GM21529 (cell line): ENCODE measurements around the gene BTBD7.
A peak's percentile ranks its signal among the peaks of the same experiment; 100 is the strongest.
"Not testable (repeated sequence)": the region's sequence is repeated elsewhere in the genome, so short reads cannot be mapped to it uniquely, and the experiment has no call there.

Experiments
- ATAC-seq: cut with Tn5 transposase; IDR thresholded peaks from one replicate; pipeline ENCODE4 v1.9.1; 2021; ENCODE audit not compliant: unreplicated experiment

Gene BTBD7

DNA sequence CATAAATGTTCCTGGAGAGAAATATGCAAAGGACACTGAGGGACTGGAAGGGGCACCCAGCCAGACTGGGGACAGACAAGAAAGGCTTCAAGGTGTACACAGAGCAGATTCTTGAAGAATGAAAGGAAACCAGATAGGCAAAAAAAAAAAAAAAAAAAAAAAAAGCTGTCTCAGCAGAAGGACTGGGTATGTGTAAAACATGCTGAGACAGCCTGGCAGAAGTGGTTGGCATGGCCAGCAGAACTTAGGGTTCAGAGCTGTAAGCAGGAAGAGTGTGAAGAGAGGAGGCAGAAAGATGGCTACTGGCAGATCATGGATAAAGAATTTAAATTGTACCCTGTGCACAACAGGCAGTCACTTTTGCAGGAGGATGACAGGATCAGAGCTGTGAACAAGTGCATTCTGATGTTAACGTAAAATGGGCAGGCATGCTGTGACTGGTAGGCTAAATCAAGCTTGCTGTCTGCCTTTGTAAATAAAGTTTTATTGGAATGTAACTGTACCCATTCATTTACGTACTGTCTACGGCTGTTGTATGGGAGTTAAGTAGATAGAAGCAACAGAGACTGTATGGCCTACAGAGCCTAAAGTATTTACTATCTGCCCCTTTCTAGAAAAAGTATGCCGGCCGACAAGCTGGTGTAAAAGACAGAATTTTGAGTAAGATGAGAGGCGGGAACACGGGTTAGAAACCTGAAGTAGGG, 83.6 kb downstream of the BTBD7 start:
- no peak for ATAC-seq

DNA sequence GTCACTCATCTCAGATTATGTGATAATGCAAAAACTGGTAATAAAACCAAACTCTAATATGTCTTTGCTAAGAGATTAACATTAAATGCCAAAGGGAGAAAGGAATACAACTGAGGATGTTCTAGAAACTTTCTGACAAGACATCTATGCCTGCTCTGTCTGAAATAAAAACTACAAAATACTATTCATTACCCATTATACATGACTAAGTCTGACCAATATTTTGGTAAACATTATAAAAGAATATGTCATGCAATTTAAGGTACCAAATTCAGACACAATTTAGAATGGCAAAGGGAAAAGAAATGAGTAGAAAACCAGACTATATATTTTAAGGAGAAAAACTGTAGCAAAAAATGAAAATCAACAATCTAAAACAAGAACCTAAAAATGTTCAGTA, 86.3 kb downstream of the BTBD7 start:
- ATAC-seq, result no peak

DNA sequence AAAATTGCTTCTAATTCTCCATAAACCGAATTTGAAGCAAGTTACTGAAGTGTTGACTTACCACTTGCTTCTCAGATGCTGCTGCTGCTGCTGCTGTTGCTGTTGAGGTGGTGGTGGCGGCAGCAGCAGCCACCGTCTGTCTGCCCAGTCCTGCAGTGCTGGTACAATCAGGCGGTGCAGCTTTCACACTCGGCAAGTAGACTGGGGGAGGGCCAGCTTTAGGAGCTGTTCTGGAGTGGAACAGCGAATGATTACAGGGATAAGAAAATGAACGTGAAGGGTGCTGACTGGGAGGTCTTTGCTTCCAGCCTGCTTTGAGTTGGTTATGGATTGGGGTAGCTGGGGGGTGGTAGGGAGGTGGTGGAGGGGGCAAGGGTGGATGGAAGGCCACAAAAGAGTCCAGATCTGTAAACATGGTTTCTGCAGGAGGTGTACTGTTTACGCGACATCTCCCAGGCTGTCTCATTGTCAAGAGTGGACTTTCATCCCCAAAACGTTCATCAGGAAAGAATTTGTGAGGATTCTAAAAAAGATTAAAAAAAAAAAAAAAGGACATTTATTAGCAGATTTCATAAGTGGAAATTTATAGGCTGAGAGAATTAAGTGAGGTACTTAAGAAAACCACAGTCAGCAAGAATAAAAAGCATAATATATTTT, 86.9 kb downstream of the BTBD7 start:
- no peak for ATAC-seq

DNA sequence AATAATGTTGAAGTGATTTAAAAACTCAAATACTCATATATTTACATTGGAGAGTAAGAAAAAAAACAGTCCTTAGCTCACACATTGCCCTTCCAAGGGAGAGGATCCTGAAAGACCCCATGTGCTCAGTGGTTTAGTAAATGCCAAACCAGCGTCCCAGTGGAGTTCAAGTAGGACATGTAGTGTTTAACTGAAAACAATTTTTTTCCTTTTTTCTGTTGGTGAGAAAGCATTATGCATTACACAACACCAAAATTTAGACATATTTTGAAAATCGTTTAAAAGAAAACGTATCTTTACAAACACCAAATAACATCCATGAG, 92.2 kb downstream of the BTBD7 start:
- no peak for ATAC-seq

DNA sequence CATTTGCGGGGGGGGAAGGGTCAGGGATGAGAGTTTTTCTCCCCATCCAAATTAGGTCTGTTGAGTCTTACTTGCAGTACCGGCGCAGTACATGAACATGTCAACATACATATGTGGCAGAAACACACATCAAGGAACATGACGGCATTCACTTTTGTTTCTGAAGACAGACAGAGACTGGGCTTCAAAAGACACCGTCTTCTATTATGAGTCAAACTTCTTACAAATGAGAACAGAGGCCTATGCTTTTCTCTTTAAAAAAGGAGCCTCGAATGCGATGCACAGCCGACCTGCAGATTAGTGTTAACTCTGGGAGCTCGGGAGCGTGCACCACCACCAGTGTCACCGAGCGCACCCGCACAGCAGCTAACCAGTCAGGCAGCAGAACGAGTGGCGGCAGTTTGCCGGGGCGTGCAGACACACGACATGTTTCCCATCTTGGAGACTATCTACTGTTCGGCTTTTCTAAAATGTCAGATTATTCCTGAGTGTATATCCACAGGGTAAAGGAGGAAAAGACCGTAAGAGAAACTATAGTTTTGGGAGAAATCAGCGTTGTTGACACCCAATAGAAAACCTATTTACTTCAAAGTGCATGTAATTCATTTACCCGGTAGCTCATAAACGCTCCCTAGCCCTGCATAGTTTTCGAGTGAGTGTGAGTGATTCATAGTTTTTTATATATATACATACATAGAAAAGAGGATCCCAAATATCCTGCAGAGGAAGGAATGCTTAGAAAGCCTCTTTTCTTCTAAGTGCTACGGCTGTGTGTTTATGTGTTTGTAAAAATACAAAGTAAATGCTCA, 92.8 kb downstream of the BTBD7 start:
- ATAC-seq, result no peak

DNA sequence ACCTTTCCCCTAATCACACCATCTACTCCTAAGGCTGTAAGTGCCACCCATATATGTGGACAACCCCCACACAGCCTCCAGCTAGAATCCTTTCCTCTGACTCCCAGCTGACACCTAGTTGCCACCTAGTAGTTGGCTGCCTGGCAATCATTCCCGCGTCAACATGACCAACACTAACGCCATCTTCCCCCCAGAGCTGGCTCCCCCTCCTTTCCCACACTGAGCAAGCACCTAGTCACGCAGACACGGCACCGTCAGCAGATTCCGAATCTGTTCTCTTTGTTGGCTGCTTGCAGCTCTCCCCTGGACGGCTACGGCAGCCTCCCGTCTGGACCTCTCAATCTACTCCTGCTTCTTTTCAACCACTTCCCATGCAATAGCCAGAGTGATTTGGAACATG, 98.0 kb downstream of the BTBD7 start:
- ATAC-seq, result no peak

DNA sequence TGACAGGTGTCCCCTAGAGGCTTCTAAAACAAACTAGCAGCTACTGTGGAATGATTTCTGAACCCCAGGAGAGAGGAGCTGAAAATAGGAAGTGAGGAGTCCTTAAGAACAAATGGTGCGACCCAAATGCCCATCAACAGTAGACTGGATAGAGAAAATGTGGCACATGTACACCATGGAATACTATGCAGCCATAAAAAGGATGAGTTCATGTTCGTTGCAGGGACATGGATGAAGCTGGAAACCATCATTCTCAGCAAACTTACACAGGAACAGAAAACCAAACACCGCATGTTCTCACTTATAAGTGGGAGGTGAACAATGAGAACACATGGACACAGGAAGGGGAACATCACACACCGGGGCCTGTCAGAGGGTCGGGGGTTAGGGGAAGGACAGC, 99.8 kb downstream of the BTBD7 start:
- not testable (repeated sequence) for ATAC-seq

DNA sequence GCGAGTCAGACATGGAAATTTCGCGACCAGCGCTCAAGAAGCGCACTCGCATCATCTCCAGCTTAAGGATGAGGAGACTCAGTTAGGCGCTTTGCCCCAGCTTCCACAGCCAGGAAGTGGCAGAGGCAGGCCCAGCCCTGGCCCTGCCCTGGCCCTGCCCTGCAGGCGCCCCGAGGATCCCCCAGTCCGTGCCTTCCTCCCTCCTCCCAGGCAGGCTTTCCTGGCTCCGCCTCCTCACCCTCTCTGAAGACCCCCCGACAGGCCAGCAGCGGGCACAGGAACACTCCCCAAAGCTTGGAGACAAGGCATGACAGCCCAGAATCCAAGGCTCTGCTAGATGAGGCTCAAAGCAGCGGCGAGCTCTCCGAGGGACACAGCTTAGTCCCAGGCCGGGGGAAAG, 100.7 kb downstream of the BTBD7 start:
- ATAC-seq, result no peak

DNA sequence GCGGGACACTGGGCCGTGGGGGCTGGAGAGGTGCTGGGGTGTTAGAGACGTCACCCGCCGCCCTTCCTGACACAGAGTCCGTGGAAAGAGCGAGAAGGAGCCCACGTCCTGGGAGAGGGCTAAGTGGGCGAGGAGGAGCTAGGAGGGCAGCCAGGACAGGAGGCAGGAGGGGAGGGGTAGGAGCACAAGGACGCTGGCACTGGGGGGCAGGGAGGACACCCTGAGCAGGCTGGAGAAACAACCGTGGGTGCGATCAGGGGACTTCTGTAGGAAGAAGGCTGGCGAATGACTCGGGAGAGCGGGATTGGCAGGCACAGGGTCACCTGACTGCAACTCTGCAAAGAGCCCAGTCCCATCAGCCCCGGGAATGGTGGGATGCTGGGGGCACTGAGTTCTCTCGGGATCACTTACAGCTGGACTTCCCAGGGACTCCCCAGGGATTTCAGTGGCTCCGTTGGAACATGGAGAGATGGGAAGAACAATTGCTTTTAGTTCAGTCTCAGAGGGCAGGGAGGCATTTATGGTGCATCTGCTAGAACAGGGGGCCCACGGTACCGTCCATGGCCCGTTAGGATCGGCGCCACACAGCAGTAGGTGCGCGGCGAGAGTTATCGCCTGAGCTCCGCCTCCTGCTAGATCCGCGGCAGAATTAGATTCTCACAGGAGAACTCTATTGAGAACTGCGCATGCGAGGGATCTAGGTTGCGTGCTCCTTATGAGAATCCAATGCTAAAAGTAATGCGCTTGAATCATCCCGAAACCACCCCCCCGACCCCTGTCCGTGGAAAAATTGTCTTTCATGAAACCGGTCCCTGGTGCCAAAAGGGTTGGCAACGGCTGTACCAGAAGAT, 101.5 kb downstream of the BTBD7 start:
- no peak for ATAC-seq

DNA sequence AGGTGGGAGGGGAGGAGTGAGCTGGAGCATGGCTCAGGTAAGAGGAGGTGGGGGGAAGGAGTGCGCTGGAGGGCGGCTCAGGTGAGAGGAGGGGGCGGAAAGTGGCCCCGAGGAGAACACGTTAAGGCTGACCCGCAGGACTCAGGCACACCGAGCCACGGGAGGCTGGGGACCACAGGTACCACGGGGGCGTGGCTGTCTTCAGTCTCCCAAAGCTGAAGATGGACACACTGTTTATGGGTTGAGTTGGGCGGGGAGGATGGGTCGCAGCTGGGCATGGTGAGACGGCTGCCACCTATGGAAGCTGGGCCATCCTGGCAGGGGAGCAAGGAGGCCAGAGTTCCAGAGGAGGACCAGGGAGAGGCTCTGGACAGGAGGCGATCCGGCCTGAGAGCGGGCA, 102.3 kb downstream of the BTBD7 start:
- no peak for ATAC-seq

DNA sequence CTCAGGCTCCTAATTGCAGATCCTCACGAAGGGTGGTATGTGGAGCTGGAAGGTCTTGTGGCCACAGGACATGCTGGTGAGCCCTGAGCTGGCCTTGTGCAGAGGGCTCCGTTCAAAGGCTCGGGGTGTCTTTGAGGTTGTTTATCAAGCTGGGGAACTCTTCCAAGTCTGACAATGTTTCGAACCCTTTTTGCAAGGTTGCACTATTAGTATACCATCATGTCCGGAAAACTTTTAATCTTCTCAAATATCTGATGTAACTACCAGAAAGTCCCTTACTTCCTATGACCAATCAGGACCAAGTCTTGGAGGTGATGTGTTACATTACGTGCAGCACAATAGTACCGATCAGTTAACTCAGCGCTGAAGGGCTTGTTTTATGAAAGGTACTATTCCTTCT, 104.3 kb downstream of the BTBD7 start:
- no peak for ATAC-seq

DNA sequence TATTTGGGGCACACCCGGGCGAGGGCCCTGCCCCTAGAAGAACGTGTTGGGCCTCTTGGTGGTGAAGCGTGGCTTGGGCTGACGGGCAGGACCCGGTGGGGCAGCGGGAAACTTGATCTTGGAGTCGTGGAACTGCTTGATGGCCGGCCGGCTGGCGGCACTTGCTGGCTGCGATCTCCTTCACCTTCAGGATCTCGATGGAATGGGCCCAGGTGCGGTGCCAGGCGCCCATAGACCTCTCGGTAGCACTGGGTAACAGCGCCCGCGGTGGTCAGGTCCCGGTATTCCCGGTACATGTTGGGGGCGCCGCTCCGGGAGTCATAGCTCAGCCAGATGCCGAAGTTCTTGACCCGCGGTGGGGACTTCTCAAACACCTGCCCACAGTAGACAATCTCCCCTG, 109.3 kb downstream of the BTBD7 start:
- no peak for ATAC-seq

DNA sequence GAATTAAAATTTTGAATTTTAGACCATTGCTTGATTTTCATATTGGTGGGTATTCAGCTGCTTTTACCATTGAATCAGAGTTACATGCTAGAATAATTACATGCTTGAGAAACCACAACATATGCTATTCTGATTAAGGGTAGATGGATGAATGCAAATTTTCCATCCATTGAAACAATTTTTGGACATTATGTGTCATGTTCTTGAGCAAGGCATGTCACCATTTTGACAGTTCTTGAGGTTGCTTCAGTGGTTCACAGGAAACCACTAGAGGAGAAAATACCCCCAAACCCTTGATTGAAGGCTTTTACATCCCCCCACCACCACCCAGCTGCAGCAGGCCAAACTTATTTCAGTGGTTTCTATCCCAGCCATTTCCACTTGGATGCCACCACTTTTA, 112.3 kb downstream of the BTBD7 start:
- ATAC-seq, result no peak

DNA sequence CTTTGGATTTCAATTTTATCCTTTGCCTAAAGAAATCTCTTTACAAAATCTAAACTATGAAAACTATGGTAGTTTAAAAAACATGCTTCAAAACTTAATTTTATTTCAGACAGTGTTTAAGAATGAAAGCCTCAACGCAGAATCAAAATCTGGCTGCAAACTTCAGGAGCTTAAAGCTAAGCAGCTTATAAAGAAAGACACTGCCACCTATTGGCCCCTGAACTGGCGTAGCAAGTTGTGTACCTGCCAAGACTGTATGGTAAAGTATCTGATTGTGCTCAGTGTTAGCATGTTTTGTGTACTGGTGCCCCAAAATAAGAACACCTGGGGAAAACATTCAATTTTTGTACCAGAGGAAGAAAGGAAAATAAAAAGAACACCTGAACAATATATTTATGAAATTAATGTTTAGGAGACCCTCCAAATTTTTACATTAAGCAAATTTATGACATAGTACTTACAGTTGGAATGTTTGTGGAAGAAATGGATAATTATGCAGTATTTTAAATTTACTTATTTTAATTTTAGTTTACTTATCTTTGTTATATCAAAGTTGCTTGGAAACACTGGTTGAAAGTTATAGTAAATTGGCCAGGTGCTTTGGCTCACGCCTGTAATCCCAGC, 113.6 kb downstream of the BTBD7 start:
- peak; percentile 75 for ATAC-seq

DNA sequence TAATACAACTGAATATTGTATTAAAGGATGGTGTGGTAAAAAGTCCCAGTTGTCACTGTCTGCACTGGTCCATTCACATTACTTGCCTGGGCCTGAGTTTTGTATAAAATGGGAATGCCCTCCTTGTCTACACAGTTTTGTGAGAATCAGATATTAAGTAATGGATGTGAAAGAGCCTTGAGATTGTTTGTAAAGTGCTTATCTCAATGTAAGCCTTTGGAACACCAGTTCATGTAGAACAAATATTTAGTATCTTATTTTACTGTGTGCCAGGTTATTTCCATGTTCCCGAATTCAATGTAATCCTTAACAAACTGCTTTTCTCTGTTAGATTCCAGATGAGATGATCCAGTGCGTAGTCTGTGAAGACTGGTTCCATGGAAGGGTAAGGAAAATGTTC, 118.2 kb downstream of the BTBD7 start:
- ATAC-seq, result no peak

DNA sequence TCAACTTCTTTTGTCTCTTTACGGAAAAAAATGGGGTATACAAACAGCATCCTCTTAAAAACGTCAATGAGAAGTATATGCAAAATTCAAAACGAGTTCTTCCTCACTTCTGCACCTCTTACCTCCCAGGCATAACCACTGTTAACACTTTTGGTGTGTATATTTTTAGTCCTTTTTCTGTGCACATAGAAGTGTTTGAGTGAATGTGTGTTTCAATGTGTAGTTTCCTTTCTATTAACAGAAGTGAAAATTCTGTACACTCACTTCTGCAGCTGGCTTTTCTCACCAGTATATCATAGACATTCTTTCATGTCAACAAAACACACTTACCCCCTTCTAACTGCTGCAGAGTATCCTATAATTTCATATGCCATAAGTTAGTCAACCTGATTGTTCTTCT, 120.4 kb downstream of the BTBD7 start:
- ATAC-seq, result peak; percentile 78

DNA sequence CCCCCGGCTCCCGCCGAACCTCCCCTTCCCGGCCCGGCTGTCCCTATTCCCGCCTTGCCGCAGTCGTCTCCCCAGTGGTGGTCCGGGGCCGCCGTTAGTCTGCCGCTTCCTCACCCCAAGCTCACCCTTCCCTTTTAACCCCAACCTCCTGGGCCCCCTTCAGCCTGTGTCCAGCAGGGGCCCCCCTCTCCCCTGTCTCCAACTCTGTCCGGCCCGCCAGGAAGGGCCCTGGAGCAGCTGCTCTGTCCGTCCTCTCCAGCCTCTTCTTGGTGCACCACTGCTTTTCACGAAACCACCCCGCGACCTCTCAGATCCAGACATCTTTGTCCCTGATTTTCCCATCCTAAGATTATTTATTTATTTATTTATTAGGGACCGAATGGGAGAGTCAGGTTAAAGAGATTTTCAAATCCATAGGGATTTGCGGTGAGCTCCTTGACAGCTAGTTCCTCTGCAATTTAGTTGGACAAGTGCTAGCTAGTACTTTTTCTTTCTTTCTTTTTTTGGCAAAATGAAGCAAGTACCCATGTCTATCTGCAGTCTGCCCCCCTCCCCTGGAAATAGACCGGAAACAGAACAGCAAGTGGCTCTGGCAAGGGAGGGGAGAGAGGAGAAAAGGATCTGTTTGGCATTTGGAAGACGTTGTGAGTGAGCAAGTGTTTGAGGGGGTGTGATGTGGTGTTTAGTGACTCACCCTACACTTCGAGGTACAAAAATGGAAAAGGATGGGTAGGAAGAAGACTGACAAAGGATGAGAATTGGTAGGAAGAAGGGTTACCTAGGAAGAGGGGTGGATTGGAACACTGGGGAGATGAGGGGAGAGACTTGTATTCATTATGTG, 125.1 kb downstream of the BTBD7 start:
- ATAC-seq, result peak; percentile 38

DNA sequence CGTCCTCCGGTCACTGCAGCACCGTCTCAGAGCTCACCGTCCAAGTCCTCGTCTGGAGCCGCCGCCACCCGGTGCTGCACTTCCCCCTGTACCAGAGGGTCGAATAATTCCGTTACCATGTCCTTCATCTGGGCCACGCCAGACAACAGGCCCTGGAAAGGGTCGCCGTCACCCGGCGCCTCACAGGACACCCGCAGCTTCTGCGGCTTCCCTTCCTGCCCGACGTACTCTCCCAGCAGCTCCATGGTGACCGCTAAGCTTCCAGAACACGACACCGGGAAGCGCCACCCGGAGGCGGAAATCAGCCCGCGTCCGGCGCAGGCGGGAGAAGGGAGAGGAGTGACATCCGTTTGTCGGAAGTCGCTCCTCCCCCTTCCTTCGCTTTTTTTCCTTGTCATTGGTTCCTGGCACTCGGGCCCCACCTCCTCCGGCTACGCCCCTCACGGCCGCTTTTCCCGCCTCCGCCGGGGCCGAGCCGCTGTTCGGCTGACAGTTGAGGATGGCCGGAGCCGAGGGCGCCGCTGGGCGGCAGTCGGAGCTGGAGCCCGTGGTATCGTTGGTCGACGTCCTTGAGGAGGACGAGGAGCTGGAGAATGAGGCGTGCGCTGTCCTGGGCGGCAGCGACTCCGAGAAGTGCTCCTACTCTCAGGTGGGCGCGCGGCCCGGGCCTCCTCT, 125.9 kb downstream of the BTBD7 start, which contains the start of the genes GON7 and UBR7:
TSS of gene GON7 (minus strand) at position 273 of the 675 bp plus-strand sequence. CDS start at position 245, 28 bp downstream.
TSS of gene UBR7 (plus strand) at position 464 of the 675 bp plus-strand sequence. CDS start at position 500, 36 bp downstream.
- ATAC-seq, result peak; percentile 81

DNA sequence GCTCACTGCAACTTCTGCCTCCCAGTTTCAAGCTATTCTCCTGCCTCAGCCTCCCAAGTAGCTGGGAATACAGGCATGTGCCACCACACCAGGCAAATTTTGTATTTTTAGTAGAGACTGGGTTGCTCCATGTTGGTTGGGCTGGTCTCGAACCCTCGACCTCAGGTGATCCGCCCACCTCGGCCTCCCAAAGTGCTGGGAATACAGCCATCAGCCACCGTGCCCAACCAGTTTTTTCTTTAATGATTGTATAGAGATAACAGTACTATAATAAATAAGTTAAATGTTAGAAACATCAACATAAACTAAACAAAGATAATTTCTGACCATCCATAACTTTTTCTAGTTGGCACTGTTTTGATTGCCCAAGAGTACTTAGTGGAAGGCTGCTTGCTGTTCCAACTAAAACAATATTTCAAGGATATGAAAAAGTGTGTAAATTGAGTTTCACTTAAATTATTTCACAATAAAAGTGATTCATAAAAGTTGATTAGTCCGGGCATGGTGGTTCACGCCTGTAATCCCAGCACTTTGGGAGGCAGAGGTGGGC, 131.6 kb downstream of the BTBD7 start:
- no peak for ATAC-seq
